IMR-90 (cell line): ENCODE data around the gene ST6GALNAC4. TPM values are rescaled to one million over a fixed set of nuclear protein-coding genes. Genes with fewer than 3 reads are reported as not detected.

Experiments
- ATAC-seq: fragments of 200-7000 bp; cut with Tn5 transposase; 2 replicates; pipeline ENCODE4 v1.9.1; 2020; ENCODE audit warnings: low read depth, mild to moderate bottlenecking, moderate library complexity
- BruUV-seq: library from RNA; stranded (reverse); fragments of 400-500 nt; replicated peaks from 2 replicates; lab custom pipeline; 2021; lab: Mats Ljungman, UMichigan
- CTCF ChIA-PET: fragments of 300-600 bp; formaldehyde crosslinking; extraction: SDS; loops from one replicate; lab custom pipeline; 2021; ENCODE audit warnings: antibody characterized with exemption; lab: Yijun Ruan, JAX
- POLR2A ChIA-PET: fragments of 300-600 bp; sonication (Branson Sonifier 250); formaldehyde crosslinking; loops from one replicate; lab custom pipeline; 2022; ENCODE audit warnings: antibody characterized with exemption; ENCODE audit not compliant: unreplicated experiment; lab: Charles Lee
- DNase-seq: peaks from one replicate; pipeline ENCODE4 v3.0.0; 2013
- H2AFZ ChIP-seq: replicated peaks from 2 replicates; pipeline ENCODE3; 2013; ENCODE audit warnings: low read length, mild to moderate bottlenecking; ENCODE audit not compliant: poor library complexity
- H2AK5ac ChIP-seq: 2 replicates; pipeline ENCODE4 v1.6.1; 2013; ENCODE audit warnings: low read depth, low read length, inconsistent platforms
- H2AK9ac ChIP-seq: replicated peaks from 2 replicates; pipeline ENCODE3; 2013; ENCODE audit warnings: mild to moderate bottlenecking, low read depth, low read length, moderate library complexity; ENCODE audit not compliant: poor library complexity
- H2BK120ac ChIP-seq: 2 replicates; pipeline ENCODE4 v1.6.1; 2013; ENCODE audit warnings: low read depth, low read length, inconsistent platforms
- H2BK15ac ChIP-seq: 3 replicates; pipeline ENCODE4 v1.6.1; 2013; ENCODE audit warnings: low read depth, low read length, inconsistent platforms
- H2BK20ac ChIP-seq: 2 replicates; pipeline ENCODE4 v1.6.1; 2013; ENCODE audit warnings: low read depth, mild to moderate bottlenecking, inconsistent platforms, low read length, moderate library complexity
- H2BK5ac ChIP-seq: 2 replicates; pipeline ENCODE4 v1.6.1; 2013; ENCODE audit warnings: mild to moderate bottlenecking, low read depth, low read length, inconsistent platforms; ENCODE audit not compliant: poor library complexity, severe bottlenecking
- H3K14ac ChIP-seq: replicated peaks from 2 replicates; pipeline ENCODE4 v1.6.1; 2013; ENCODE audit warnings: low read depth, low read length, inconsistent platforms
- H3K18ac ChIP-seq: 2 replicates; pipeline ENCODE4 v1.6.1; 2013; ENCODE audit warnings: low read depth, low read length, control low read depth
- H3K23ac ChIP-seq: 2 replicates; pipeline ENCODE4 v1.6.1; 2013; ENCODE audit warnings: low read depth, low read length, inconsistent platforms
- H3K27ac ChIP-seq: 2 replicates; pipeline ENCODE4 v1.5.1; 2013; ENCODE audit warnings: mild to moderate bottlenecking, control low read depth, low read length; ENCODE audit not compliant: insufficient read depth
- H3K27me3 ChIP-seq: 2 replicates; pipeline ENCODE4 v1.6.1; 2013; ENCODE audit warnings: low read length; ENCODE audit not compliant: control insufficient read depth, insufficient read depth
- H3K36me3 ChIP-seq: 2 replicates; pipeline ENCODE4 v1.6.1; 2013; ENCODE audit warnings: low read length, mixed read lengths; ENCODE audit not compliant: control insufficient read depth, insufficient read depth
- H3K4ac ChIP-seq: 2 replicates; pipeline ENCODE4 v1.6.1; 2013; ENCODE audit warnings: low read depth, low read length, inconsistent platforms
- H3K4me1 ChIP-seq: 2 replicates; pipeline ENCODE4 v1.6.1; 2013; ENCODE audit warnings: low read length, mixed read lengths; ENCODE audit not compliant: control insufficient read depth, insufficient read depth
- H3K4me2 ChIP-seq: 2 replicates; pipeline ENCODE4 v1.6.1; 2013; ENCODE audit warnings: low read depth, mild to moderate bottlenecking, control low read depth, low read length, moderate library complexity
- H3K4me3 ChIP-seq: 2 replicates; pipeline ENCODE4 v1.5.1; 2013; ENCODE audit warnings: low read depth, mild to moderate bottlenecking, control low read depth, low read length, moderate library complexity; ENCODE audit not compliant: insufficient read depth
- H3K56ac ChIP-seq: 2 replicates; pipeline ENCODE4 v1.6.1; 2013; ENCODE audit warnings: low read length, inconsistent platforms; ENCODE audit not compliant: insufficient read depth; ENCODE audit errors: extremely low read depth
- H3K79me1 ChIP-seq, 2 experiments: 2 replicates each; pipeline ENCODE4 v1.6.1; 2013; ENCODE audit warnings: low read length in 2 of 2, inconsistent platforms in 1 of 2, low read depth in 1 of 2
- H3K9ac ChIP-seq: 2 replicates; pipeline ENCODE4 v1.6.1; 2013; ENCODE audit warnings: low read depth, low read length, control low read depth
- H3K9me1 ChIP-seq: 2 replicates; pipeline ENCODE4 v1.6.1; 2013; ENCODE audit warnings: low read length, inconsistent platforms; ENCODE audit not compliant: insufficient read depth
- H3K9me3 ChIP-seq: 2 replicates; pipeline ENCODE4 v1.6.1; 2013; ENCODE audit warnings: low read length; ENCODE audit not compliant: control insufficient read depth, insufficient read depth
- H4K20me1 ChIP-seq: 2 replicates; pipeline ENCODE4 v1.6.1; 2013; ENCODE audit warnings: low read length, inconsistent platforms; ENCODE audit not compliant: insufficient read depth
- H4K5ac ChIP-seq: 2 replicates; pipeline ENCODE4 v1.6.1; 2013; ENCODE audit warnings: mild to moderate bottlenecking, low read depth, low read length, control low read depth
- H4K8ac ChIP-seq, 2 experiments: 2 replicates each; pipeline ENCODE4 v1.6.1; 2013; ENCODE audit warnings: low read depth in 2 of 2, low read length in 2 of 2, control low read depth in 1 of 2, inconsistent platforms in 1 of 2
- H4K91ac ChIP-seq: 2 replicates; pipeline ENCODE4 v1.6.1; 2013; ENCODE audit warnings: low read depth, low read length, inconsistent platforms; ENCODE audit not compliant: insufficient read depth
- CEBPB ChIP-seq: IDR thresholded peaks from 2 replicates; pipeline ENCODE4 v1.6.1; 2012; ENCODE audit warnings: low read depth, low read length, improper control_type of control experiment
- CTCF ChIP-seq: conservative IDR thresholded peaks from 2 replicates; pipeline ENCODE4 v1.5.1; 2012; ENCODE audit warnings: mild to moderate bottlenecking, low read depth, low read length, improper control_type of control experiment
- MAFK ChIP-seq: IDR thresholded peaks from 2 replicates; pipeline ENCODE4 v1.6.1; 2012; ENCODE audit warnings: low read depth, low read length, improper control_type of control experiment
- RCOR1 ChIP-seq: IDR thresholded peaks from 2 replicates; pipeline ENCODE4 v1.6.1; 2012; ENCODE audit warnings: mild to moderate bottlenecking, low read length, improper control_type of control experiment; ENCODE audit not compliant: insufficient replicate concordance
- RFX5 ChIP-seq: IDR thresholded peaks from 2 replicates; pipeline ENCODE4 v1.8.0; 2012; ENCODE audit warnings: low read depth, mild to moderate bottlenecking, low read length, moderate library complexity
- WGBS, 2 experiments: methylation state at CpG; one replicate each; pipeline versions ENCODE4 v1.1.5 to v1.1.7; 2013; ENCODE audit warnings: missing lambda C conversion rate in 2 of 2; ENCODE audit not compliant: insufficient read length in 1 of 2; ENCODE audit errors: extremely low coverage in 2 of 2; 5-methylcytosine and 5-hydroxymethylcytosine counted together
- dilution Hi-C: fragments of 300-500 bp; cut with HindIII; formaldehyde crosslinking; loops from one replicate; pipeline ENCODE4 v1.14.3; 2018; ENCODE audit warnings: low sequenced_read_pairs; ENCODE audit not compliant: unreplicated experiment
- in situ Hi-C: fragments of 300-500 bp; cut with MboI; formaldehyde crosslinking; loops from 3 replicates; pipeline ENCODE4 v1.14.3; 2019; ENCODE audit warnings: low sequenced_read_pairs, inconsistent platforms, mixed read lengths
- intact Hi-C: fragments of 100-400 bp; cut with micrococcal nuclease; formaldehyde crosslinking; loops from 2 replicates; pipeline ENCODE4 v1.10.0; 2022
- polyA plus RNA-seq, 3 experiments: library from polyadenylated mRNA; depleted of rRNA; stranded (reverse); fragments of >200 nt; gene quantifications; 2 replicates each; pipeline ENCODE4 v1.2.3, GENCODE V29; 2012; ENCODE audit warnings: low replicate concordance in 1 of 3
- total RNA-seq: library from RNA; depleted of rRNA; stranded (reverse); fragments of >200 nt; gene quantifications from 2 replicates; pipeline ENCODE4 v1.2.3, GENCODE V29; 2012

ST6GALNAC4 gene
- total and polyA plus RNA-seq, 2 of the 4 experiments (the other 2 are of a cell fraction), result 12.5 to 32.9 TPM

- POLR2A ChIA-PET, result no interaction called here
- DNase-seq, result no peak
- Histone ChIP-seq H3K9me3 (no peaks in the 10 kb centered on the region), H3K27ac (no peak overlapping the region), H2AK5ac (no peak overlapping the region), H4K20me1 (peaks cover 22% of the 10 kb centered on the region), H2BK20ac (no peak overlapping the region), H3K4me3 (no peak overlapping the region), H3K23ac (no peak overlapping the region), H3K56ac (no peak overlapping the region), H3K14ac (no peak overlapping the region), H3K9ac (no peak overlapping the region), H3K4me1 (peaks cover 10% of the 10 kb centered on the region), H3K9me1 (peaks cover 10% of the 10 kb centered on the region; the same call in 1 of the 2 replicates), H2AK9ac (no peak overlapping the region), H4K91ac (no peak overlapping the region), H3K27me3 (no peaks in the 10 kb centered on the region), H4K8ac (no peak overlapping the region), H2BK15ac (no peak overlapping the region), H3K36me3 (peaks cover 29% of the 10 kb centered on the region), H3K4me2 (no peak overlapping the region), H2BK5ac (no peak overlapping the region), H2BK120ac (no peak overlapping the region), H2AFZ (no peak overlapping the region), H3K79me1 (peaks cover 8 to 19% of the 10 kb centered on the region in 2 experiments; a peak in 3 of 4 replicates), H4K5ac (no peak overlapping the region), H3K4ac (no peak overlapping the region), H3K18ac (no peak overlapping the region)
- CTCF ChIA-PET, result interaction anchor here (1.6 to 2.8 kb wide), 2 partner anchors 94 to 177 kb away, joined by 3 to 15 read pairs; no protein-coding TSS in a partner anchor
- in situ Hi-C loops (no loop called here), intact Hi-C loops (loop anchor here (5.0 kb wide), 1 partner anchor 156 kb away; no protein-coding TSS in a partner anchor), dilution Hi-C loops (no loop called here)
- WGBS, 2 experiments, result 100% methylated on average over 3 of the region's 18 CpGs; no CpG with 5 or more reads in 1 of the 2 experiments
- BruUV-seq, result no TSS peak
- TF ChIP-seq CEBPB (no peak), CTCF (no peak), RCOR1 (no peak), RFX5 (no peak), MAFK (no peak)
- ATAC-seq, result no peak
Observed at GRCh38 chr9:127941062-127941960, 24.5 kb upstream of the ST6GALNAC4 start.
